GM12874 (cell line): ENCODE measurements around the gene STXBP3.

ENCODE experiments used
- TF ChIP-seq, protein P1 (sequence below): IDR thresholded peaks from 2 replicates; pipeline ENCODE4 v1.5.1; 2011; ENCODE audit warnings: low read depth, mild to moderate bottlenecking, control low read depth, low read length, moderate library complexity; ENCODE audit not compliant: insufficient read depth

The STXBP3 gene

DNA sequence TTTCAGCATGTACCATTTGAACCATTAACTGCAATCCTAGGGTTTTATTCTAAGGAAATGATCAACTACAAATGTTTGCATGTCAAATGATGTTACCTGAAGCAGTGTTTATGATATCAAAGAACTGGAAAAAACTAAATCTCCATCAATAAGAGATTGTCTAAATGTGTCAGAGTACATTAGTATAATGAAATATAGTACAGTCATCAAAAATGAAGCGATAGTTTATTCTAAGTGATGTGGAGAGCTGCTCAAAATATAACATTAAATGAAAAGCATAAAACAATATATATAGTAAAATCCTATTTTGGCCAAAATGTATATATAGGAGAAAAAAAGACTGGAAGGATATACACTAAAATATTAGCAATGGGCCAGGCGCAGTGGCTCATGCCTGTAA lies 86.5 kb downstream of the STXBP3 start:
- TF ChIP-seq, protein P1, sequence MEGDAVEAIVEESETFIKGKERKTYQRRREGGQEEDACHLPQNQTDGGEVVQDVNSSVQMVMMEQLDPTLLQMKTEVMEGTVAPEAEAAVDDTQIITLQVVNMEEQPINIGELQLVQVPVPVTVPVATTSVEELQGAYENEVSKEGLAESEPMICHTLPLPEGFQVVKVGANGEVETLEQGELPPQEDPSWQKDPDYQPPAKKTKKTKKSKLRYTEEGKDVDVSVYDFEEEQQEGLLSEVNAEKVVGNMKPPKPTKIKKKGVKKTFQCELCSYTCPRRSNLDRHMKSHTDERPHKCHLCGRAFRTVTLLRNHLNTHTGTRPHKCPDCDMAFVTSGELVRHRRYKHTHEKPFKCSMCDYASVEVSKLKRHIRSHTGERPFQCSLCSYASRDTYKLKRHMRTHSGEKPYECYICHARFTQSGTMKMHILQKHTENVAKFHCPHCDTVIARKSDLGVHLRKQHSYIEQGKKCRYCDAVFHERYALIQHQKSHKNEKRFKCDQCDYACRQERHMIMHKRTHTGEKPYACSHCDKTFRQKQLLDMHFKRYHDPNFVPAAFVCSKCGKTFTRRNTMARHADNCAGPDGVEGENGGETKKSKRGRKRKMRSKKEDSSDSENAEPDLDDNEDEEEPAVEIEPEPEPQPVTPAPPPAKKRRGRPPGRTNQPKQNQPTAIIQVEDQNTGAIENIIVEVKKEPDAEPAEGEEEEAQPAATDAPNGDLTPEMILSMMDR = no peak

DNA sequence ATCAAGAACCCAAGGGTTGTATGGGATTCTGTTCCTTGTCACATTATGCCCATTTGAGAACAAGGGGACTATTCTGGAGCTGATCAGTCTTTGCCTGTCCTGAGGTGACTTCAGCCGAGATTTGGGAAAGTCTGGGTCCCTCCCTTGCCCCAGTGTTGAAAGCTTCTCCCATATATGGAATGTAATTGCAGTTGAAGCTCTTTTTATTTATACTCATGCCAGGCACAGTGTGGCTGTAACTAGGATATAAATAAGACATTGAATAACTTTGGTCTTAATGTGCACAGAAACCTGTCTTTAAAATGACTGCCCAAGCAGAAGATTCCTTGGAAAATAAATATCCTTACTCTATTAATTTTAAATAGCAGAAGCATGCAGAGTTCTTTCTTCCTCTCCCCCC lies 95.2 kb downstream of the STXBP3 start:
- TF ChIP-seq, protein P1 = no peak

DNA sequence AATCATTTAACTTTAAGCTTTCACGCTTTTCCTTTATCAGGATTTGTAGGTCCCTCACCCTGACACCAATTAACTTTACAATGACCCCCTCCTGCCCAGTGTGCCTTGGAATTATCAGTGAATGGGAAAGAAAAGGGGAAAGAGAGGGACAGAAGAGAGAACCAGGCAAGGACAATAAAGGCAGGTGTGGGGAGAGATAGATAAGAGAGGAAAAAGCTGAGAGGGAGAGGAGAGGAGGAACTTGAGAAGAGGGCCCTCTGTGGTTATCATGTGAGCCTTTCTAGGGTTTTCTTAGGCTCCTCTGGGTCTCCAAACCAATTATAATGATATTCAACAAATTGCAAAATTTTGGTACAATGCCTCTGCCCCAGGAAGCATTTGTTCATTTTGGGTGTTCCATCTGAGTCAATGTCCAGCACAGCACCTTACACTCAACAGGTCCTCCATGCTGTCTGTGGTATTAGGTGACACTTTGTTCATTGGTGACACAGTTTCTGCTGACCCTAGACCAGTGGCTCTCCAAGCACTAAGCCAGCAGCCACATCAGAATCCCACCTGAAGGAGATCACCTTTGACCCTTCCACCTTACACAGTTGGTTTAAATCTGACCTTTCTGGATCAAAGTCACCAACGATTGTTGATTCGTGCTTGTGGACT lies 96.2 kb downstream of the STXBP3 start:
- TF ChIP-seq, protein P1 = no peak

DNA sequence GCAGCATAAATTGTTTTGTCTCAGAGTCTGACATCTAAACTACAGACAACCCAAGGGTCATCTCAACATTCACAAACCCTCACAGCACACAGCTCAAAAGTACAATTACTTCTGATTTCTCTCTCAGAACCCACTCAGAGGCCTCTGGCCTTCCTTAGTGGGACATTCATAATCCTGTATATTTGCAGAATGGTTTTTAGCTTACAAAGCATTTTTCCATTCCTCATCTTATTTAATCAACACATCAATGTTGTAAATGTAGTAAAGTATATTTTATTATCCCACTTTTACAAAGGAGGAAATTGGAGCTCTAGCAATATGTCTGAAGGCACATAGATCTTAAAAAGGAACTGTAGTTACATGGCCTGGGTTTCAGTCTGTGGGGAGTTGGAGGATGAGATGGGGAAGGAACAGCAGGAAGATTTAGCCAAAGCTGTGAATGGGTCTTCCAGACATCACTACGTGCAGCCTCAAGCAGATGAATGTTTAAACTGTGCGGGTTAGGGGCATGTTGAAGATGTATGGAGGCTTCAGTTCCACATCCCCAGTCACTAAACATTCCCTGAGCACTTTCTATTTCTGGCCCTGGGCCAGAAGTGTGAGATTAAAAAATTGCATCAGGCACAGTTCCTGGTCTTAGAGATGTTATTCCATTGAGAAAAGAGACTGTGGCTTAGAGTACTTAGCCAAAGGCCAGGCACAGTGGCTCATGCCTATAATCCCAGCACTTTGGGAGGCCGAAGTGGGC lies 97.1 kb downstream of the STXBP3 start:
- TF ChIP-seq, protein P1 = no peak

DNA sequence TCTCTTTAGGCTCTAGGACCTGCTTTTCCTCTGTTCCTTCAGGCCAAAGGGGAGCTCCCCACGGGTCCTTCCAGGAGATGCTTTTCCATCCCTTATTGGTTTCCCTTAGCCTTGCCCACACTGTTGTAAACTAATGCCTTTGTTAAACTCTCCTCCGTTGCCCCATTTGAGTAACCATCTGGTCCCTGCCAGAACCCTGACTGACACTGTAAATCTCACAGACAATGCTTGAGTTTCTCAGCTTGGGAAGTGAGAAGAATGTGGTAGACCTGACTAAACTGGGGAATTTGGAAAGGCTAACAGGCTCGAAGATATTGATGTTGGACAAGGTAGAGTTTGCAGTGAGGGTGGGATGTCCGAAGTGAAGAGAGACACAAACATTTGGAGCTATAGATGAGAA lies 99.0 kb downstream of the STXBP3 start:
- TF ChIP-seq, protein P1 = no peak

DNA sequence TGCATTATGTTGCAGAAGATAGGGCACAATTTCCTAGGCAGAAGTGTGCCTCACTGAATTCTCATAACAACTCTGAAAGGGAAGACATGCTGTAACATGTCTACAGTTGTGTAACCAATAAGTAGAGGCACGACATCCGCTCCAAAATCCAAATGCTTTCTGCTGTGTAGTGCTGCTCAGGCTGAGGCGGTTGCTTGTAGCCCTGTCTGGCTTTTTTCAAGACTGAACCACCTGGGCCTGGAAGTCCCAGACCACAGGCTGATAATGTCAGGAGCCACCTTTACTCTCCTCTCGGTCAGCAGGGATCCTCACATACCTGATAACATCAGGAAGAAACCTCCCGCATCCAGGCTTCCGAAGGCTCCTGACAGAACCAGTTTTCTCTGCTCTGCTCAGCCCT lies 99.5 kb downstream of the STXBP3 start:
- TF ChIP-seq, protein P1 = no peak

DNA sequence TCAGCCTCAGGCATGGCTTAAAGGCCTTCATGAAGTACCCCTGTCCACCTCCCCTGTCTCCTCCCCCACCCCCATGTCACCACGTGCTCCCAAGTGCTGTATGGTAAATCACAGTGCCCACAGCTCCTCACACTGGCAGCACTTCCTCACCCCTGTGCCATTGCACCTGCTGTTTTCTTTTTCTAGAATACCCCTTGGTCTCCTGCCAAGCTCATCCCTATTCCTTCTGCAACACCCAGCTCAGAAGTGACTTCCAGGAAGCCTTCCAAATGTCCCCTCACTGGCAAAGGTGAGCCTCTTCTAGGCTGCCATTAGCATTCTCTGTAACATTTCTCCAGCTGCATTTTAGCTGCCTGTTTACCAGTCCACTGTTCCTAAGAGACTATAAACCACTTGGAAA lies 101.0 kb downstream of the STXBP3 start:
- TF ChIP-seq, protein P1 = no peak
